GM12878 (cell line): Measurements from ENCODE around the gene CELSR1.

ENCODE experiments used
- MTA2 ChIP-seq: fragments of 450-650 bp; IDR thresholded peaks from 2 replicates; pipeline ENCODE4 v1.6.1; 2016; ENCODE audit warnings: low read depth, mild to moderate bottlenecking, moderate library complexity
- NR2C2 ChIP-seq: IDR thresholded peaks from 2 replicates; pipeline ENCODE4 v1.6.1; 2011; ENCODE audit warnings: borderline replicate concordance, low read depth; ENCODE audit not compliant: control insufficient read depth, insufficient read length
- POLR2AphosphoS5 ChIP-seq: IDR thresholded peaks from 2 replicates; pipeline ENCODE4 v1.6.1; 2011; ENCODE audit warnings: mild to moderate bottlenecking, low read length, inconsistent platforms
- SUZ12 ChIP-seq: fragments of 200-600 bp; sonication (generic); IDR thresholded peaks from one replicate; pipeline ENCODE4 v1.6.1; 2018; ENCODE audit warnings: antibody characterized with exemption, mild to moderate bottlenecking; ENCODE audit not compliant: unreplicated experiment
- TF ChIP-seq, protein P1 (sequence below), 3 experiments: IDR thresholded peaks in 2 of 3; conservative IDR thresholded peaks in 1 of 3; 2 replicates each; pipeline ENCODE4 v1.5.1; 2011; ENCODE audit warnings: low read depth in 3 of 3, low read length in 3 of 3, mild to moderate bottlenecking in 3 of 3, control low read depth in 2 of 3, moderate library complexity in 2 of 3, inconsistent platforms in 1 of 3, mixed read lengths in 1 of 3; ENCODE audit not compliant: control insufficient read depth in 2 of 3, insufficient read depth in 1 of 3; ENCODE audit errors: extremely low read depth in 1 of 3

DNA sequence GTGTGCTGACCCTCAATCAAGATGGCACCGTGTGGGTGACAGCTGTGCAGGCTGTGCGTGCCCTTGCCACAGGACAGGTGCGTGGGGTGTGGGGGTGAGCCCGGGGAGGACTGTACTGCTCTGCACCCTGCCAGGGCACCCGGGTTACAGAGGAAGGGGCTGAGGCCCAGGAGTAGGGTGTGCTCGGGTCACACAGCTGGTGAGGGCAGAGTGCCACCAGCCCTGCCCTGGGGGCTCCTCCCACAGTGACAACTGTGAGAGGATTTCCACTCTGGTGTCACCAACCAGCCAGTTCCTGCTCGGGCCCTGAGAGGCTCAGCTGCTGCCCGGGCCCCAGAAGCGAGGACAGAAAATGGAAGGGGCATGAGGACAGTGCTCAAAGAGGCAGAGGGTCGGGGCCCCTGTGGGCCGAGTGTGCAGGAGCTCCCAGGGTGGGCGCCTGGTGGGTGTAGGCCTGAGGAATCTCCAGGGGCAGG is 181.4 kb downstream of the CELSR1 start:
- TF ChIP-seq SUZ12 (no peak), POLR2AphosphoS5 (no peak), MTA2 (no peak), NR2C2 (no peak)
- TF ChIP-seq, protein P1, sequence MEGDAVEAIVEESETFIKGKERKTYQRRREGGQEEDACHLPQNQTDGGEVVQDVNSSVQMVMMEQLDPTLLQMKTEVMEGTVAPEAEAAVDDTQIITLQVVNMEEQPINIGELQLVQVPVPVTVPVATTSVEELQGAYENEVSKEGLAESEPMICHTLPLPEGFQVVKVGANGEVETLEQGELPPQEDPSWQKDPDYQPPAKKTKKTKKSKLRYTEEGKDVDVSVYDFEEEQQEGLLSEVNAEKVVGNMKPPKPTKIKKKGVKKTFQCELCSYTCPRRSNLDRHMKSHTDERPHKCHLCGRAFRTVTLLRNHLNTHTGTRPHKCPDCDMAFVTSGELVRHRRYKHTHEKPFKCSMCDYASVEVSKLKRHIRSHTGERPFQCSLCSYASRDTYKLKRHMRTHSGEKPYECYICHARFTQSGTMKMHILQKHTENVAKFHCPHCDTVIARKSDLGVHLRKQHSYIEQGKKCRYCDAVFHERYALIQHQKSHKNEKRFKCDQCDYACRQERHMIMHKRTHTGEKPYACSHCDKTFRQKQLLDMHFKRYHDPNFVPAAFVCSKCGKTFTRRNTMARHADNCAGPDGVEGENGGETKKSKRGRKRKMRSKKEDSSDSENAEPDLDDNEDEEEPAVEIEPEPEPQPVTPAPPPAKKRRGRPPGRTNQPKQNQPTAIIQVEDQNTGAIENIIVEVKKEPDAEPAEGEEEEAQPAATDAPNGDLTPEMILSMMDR (IDR thresholded peaks at IDR 0.05 in 2 of 3, conservative IDR thresholded peaks at IDR 0.05 in 1 of 3; ENCODE audit: control insufficient read depth in 2 of 3, extremely low read depth in 1 of 3, insufficient read depth in 1 of 3, low read depth in 3 of 3, low read length in 3 of 3), result no peak
